GM04503 (cell line): ENCODE data around the gene ADAM23.

Source experiments
- DNase-seq: peaks from one replicate; pipeline ENCODE4 v3.0.0-alpha.2; 2012; ENCODE audit warnings: low read depth

The ADAM23 gene

DNA sequence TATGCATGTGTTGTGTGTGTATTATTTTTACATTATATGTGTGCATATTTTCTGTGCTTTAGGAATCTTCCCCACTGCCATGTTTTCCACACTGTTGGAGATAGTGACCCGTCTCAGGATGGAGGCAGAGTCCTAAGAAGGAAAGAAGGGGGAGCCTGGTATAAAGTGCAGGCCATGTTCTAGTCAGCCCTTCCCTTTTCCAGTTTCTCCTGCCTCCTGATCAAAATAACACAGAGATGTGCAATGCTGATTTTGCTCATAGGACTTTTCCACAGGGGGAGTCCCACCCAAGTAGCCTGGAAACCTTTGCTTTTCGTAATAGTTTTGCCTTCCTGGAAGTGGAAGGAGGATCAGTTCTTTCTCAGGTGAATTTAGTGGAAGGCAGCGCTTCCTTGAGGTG is 126.1 kb downstream of the ADAM23 start:
- no peak for DNase-seq

DNA sequence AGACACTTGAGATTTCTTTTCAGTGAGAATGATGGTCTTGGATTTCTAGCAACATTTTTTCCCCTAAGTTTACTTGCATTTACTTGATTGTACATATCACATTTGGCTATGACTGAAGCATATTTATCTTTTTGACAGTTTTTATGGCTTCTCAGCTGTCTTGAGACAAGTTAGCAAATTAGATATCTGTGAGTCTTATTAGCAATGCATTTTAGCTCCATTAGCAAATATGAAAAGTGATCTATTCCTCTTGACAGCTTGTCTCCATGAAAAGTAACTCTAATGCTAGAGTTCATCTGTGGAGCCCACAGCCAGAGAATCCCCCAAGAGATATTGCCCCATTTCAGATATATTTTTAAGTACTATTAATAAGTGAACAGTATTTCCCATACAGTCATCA is 126.9 kb downstream of the ADAM23 start:
- no peak for DNase-seq

DNA sequence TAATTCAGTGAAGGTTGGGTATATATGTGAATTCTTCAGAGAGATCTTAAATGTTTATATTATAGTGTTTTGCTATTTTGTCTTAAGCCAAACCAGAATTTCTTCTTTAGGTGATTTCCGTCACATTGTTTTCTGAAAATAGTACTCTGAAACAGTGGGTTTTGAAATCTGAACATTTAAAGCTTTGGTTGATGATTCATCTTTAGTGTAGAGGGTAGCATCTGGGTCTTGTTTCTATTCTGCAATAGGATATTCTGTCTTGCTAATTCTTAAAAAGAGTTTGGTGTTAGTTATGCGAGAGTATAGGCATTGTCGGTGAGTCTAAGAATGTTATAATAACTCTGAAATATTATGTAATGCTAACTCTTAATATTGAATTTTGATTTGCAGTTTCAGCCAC is 129.4 kb downstream of the ADAM23 start:
- no peak for DNase-seq

DNA sequence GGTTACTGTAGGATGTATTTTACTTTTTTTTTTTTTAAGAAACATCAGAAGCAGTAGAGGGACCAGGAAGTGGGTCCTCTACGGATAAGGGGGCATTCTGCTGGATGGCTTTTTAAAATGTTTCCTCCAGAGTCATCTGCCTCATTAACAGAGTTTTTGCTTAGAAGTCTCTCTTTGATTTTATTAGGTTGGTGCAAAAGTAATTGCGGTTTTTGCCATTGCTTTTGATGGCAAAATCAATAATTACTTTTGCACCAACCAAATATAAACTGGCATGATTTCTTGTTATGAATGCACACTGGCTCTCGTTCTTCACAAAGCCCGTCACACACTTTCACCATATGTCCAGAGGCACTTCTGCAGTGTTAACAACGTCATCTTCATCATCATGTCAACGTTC is 130.5 kb downstream of the ADAM23 start:
- DNase-seq, result no peak

DNA sequence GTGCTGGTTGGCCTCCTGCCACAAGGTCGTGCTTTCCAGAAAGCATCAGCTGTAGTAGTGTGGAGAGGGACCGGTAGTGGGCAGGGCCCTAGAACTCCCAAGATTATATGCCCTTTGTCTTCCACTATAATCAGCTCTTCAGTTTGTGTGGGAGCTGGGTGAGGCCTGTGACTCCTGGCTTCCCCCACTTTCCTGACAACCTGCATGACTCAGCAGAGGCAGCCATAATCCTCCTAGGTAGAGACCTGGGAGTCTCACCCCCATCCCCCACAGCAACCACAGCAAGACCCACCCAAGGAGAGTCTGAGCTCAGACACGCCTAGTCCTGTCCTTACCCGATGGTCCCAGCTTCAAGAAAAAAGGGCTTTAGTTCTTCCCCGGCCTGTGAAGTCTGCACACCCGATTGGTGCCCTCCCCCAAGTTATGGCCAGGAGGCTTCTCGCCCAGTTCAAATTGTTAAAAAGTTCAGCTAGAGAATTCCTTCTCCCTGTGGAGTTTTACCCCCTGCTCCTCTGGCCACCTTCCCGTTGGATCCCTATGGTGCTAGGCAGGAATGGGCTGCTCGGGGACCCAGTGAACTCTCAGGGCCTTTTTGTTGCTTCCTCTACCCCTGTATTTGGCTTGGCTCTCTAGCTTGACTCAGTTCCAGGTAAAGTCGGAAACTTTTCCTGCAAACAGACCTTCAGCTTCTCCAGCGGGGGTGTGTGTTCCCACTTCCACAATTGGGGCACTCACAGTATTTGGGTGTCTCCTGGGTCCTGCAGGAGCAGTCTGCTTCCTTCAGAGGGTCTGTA is 141.2 kb downstream of the ADAM23 start:
- no peak for DNase-seq

DNA sequence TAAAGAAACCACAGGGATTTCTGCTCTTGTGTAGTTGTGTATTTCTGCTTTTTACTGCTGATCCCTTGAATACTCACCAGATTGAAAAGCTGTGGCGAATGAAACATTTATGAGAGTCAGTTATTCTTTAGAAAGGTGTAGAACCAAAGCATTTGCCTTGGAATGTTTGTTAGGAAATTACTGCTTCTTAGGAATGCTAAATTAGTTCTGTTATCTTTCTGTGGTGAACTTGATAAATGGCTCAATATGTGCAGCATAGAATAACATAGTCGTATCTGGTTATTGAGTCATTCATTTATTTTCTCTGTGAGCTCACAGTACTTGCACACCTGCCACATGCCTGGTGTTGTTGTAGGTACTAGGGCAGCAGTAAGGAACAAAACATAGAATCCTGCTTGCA is 142.0 kb downstream of the ADAM23 start:
- no peak for DNase-seq

DNA sequence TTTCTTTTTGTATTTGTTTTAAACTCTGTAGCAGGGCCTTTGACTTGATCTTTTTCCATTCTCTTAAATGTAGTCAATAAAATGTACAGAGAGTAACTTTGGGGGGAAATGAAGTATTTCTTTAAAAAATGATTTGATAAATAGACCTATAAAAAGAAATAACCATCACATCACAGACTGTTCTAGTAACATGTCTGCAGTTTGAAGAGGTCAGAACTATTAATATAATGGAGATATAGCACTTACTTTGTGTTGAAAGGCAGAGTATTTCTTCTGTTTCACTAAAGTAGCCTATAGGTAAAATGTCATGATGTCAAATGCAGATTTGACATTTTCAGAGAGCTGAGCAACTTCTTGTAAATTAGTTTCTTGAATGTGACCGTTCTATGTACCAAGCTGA is 143.3 kb downstream of the ADAM23 start:
- DNase-seq, result no peak

DNA sequence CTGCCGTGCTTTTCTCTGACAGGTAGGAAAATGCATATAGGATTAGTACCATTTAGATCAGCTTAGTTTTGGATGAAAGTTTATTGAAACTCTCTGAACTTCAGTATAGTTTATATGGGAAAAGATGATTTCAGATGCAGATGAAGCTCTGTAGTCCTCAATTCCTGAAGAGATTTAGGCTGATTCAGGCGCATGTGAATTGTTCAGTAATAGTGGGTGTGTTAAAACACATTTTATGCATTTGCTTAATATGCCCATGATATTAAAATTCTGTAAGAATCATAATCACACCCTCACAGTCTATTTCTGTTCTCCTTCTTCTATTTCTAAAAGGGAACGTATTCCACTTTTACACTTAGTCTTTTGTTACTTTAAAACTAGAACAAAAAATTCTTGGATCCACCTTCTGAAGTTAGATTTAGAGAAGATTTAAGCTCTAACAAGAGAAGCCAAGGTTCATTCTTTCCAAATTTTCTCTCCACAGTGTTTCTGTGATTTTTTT is 154.4 kb downstream of the ADAM23 start:
- DNase-seq, result no peak

DNA sequence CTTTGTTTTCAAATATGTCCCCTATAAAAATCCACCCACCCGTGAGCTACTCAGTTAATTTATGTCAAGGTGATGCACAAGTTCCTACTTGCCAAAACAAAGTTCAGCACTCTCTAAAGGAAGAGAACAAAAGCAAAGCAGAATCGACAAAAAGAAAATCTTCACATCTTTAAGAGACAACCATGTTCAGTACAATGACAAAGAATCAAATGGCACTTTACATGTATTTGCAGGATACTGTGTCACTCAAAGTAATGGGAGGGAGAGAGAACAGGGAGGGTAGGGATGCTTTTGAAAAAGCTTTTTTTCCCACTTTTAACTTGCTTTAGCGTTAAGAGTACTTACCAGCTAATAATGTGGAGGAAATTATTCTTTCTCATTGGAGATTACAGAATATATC is 159.9 kb downstream of the ADAM23 start:
- DNase-seq, result no peak

DNA sequence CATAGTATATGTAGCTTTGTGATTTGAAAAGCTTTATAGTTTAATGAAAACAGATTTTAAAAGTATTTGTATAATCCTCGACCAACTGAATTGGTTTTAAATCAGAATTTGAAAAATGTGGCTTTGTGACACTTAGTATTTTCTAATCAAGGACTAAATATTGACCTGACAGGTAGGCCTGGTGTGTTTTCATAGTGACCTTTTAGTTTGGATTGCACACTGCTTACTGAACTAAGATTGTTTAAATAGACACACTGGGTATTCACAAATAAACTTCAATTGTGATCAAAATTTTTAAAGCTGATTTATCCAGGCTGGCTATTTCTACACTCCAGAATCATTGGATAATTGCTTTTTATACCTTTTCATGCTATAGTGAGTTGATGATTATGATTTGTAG is 167.1 kb downstream of the ADAM23 start:
- no peak for DNase-seq

DNA sequence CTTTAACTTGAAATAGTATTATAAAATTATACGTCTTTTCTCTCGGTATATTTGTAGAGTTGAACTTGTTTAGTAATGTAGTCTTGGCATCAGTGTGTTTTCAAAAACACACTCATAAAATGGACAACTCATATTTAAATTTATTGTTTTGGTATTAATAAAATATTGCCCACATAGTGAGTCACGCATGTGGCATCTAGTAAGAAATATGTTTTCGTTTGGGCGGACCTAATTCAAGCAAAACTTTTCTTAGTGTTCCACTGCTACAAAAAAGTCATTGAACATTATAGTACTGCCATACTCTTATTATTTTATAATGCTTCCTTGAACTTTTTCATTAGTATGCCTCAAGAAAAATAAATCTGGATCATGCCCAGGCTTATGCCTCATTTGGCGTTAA is 167.9 kb downstream of the ADAM23 start:
- DNase-seq, result no peak

DNA sequence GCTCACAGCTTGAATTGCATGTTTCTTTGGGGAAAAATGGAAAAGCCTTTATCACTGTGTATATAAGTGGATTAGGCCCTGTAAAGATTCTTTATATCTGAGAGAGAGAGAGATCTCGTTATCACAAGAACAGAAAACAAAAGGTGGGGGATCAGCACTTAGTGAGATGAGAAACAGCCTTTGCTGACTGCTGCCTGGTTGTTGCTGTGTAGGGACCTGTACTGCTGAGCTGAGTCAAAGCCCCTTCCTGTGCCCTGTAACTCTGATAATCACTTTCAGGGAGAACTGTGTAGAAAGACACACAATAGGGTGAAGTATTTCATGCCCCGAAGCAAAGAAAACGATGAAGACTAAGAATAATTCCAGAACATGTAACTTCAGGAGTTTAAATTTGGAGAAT is 168.4 kb downstream of the ADAM23 start:
- DNase-seq, result no peak

DNA sequence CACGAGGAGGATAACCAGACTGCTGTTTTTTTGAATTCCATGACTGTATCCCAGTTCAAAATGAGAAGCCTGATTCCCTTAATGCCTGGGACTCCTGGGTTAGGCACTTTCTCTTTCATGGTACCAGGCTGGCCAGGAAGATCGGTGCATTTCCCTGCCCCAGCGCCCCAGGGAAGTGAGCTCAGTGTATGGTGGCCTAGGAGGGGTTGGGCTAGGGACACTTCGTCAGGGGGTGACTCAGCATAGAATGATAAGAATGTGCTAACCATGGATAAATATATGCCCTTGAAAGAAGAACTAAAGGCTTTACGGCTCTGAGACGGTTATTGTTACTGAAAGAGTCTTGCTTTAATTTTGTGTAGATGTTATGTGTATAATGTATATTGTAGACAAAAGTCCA is 171.5 kb downstream of the ADAM23 start:
- no peak for DNase-seq

DNA sequence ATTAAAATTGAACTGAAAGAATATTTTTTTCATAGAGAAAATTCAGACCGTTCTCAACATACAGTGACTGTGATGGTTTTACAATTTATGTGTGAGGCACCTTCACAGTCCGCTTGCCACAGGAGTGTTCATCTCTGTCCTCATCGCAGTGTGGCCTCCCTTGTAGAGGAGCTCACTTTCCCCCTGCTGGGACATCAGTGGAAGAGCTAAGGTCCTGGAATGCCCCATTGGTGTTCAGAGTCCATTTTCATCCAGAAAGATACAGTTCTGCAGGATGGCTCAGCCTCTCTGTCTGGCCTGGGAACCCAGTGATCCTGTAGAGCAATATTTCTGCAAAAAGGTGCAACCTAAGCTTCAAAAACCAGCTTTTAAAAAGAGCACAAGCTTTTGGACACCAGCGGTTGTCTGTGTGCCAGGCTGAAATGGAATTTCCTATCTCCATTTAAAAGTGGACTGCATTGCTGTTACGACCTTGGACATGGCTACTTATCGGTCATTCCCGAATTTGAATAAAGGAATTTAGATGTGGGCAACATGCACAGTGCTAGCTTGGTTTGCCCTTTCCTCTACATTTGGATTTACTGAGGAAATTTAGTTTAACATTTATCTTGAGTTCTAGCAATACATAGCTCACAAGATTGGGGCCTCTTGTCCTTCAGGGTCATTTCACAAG is 172.2 kb downstream of the ADAM23 start:
- DNase-seq, result no peak

DNA sequence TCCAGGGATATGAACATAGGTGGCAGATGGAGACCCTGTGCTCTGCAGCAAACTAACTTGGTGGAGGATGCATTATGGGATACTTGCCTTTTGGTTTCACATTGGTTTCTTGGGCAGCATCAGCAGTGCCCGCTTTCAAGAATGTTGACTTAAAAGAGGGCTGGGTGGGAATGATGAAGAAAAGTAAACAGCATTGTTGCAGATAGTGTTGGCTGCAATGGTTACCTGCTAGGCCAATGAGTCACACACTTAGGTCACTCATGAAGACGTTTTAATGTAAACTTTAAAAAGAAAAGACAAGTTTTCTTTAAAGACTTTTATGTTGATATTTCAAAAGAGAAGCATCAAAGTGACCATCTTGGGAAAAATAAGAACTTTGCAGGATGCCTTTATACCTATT is 172.8 kb downstream of the ADAM23 start:
- DNase-seq, result no peak

DNA sequence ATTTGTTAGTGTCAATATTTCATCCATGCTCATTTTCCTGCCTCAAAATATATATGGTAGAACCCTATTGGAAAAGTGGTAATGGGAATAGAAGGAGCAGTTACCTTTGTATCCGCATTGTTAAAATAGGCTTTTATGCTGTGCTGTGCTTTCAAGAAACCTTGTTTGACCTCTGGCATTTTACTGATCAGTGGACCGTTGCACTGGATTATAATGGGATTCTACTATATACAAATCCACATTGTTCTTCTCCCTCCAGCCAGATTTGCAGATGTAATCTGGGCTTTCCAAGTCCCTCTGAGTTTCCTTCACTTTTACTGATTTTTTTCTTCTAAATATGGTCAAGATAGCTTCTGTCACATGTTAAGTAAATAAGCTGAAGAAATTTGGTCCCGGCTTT is 175.7 kb downstream of the ADAM23 start:
- no peak for DNase-seq

DNA sequence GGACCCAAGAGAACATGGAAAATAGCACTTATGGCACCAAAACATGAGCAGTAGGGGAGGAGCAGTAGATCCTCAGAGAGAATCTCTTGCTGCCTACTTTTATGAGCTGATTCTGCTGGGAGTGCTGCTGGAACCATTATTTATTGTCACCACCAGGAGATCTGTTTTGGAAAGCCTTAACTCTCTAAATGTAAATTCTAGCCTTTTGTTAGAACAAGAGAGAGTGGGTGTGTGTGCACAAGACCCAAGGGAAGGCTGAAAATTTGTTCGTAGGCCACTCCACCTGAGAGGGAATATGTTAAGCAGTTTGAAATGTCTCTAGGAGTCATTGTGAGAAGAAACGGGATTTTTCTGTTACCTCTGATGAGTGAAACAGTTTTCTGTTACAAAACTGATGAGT is 182.8 kb downstream of the ADAM23 start:
- no peak for DNase-seq

DNA sequence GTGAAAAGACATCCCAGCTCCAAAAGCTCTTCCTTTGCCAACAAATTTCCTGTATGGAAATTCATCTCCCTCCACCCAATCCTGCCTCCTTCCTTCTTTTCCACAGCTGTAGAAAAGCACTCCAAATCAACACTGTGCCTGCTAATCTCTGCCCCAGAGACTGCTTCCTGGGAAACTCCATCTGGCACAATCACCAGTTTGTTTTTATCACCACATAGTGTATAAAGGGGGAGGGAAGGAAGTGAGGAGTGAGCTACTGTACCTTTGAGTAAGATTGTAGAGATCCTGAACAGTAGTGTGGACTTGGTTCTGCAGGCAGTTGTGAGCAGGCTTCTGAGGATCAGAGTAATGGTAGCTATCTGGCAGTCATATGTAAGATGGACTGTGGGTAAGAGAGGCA is 184.3 kb downstream of the ADAM23 start:
- DNase-seq, result no peak

DNA sequence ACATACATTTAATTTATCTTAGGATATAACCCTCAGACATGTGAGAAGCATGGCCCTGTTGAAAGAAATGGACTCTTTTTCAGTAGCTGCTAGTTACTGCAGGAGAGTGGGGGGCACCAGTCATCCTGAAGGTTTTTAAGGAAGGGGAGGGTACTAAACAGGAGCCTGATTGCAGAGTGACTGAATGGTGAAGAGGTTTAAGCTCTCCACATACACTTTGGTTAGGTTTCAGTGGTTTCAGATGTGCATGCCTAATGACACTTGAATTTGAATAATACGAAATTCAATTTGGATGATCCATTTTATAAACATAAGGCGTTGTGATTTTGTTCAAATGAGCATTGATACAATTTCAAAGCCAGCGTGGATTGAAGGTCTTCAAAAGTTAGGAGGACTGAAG is 188.0 kb downstream of the ADAM23 start:
- DNase-seq, result no peak

DNA sequence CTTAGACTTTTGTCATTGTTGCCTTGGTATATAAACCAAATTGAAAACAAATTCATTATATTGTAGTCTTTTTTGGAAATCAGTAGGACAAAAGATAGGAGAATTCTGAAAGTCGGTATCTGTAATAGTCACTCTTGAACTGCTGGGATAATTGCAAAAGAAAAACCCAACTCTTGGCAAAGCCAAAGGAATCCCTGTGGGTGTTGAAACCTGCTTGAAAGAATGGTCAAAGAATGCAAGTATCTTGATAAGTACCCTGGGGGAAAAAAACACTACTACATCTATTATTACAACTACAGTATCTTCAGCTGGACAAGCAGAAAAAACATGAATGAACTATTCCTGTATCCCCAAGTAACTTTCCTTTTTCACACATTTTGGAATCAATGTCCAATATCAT is 191.7 kb downstream of the ADAM23 start:
- no peak for DNase-seq

DNA sequence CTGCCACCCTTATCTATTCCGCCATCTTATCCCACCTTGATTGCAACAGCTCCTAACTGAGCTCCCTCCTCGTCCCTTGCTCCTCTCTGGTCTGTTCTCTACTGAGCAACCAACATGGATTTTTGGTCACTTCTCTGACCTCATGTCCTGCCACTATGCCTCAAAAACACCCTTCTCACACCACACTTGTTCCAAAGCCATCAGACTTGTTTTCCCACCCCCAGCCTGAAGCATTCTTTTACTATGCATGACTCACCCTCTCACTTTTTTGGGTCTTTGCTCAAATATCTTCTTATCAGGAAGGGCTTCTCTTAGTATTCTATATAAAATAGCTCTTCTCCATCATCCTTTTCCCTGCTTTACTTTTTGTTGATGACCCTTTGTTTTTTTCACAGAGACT is 196.3 kb downstream of the ADAM23 start:
- no peak for DNase-seq

DNA sequence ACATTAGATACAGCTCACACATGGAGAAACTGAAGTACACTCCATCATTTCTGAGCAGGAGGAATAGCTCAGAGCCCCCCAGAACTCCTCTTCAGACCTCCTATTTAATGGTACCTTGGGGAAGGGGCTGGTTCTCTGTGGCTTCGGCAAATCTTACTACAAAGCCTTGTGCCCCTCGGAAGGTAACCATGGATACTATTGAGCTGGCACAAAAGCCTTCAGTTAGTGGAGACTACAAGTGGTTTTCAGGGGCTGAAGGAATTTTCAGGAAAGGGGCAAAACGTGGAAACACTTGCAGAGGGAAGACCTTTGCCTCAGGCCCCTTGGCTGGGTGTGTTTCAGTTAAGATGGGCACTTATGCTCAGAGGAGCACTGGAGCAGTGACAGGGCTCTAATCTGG is 197.9 kb downstream of the ADAM23 start:
- DNase-seq, result no peak

DNA sequence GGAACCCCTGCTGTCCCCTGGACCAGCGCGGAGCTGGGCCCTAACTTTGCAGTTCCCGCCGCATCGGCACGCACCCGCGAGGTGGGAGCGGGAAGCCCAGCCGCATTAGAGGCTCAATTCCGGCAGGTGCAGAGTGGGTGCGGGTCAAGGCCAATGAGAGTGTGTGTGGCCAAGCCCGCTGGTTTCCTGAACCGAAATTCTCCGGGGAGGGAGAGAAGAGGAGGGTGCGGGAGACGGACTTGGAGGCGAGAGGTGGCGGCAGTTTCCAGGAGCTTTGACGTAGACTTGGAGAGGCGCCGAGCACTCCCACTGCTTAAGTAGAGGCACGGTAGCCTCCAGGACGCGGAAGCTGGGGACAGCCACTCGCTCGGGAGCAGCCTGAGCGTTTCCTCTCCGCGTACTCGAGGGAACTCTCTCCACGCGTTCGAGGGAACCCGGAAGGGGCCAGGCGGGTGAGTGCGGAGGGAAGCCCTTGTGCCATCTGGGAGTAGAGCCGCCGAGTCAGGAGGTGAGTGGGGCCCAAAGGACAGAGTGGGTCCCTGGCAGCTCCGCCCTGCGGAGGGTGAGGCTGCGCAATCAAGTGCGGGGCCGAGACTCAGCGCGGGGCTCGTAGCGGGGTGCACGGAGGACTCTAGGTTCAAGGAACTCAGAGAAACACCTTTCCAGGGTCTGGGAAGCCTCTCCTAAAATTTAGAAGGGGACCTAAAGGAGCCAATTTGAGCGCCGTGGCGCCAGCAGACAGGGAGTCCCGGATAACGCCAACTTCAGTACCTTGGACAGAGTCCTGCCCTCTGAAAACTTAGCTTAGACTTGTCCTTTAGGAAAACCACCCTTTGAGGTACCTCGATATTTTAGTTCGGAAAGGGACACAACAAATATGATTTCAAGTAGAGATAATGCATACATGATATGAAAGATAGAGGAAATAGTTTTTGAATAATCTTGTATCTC is 199.0 kb downstream of the ADAM23 start, which contains the start of gene FAM237A:
Gene FAM237A, plus strand, starts transcription at position 413 of the 951 bp plus-strand sequence. CDS start 1,750 bp downstream, outside the sequence.
- peak; percentile 3 for DNase-seq
